HS-27A (cell line): ENCODE results near the gene SEBOX.
A peak's percentile ranks its signal among the peaks of the same experiment; 100 is the strongest.
"Not testable (repeated sequence)": the region's sequence is repeated elsewhere in the genome, so short reads cannot be mapped to it uniquely, and the experiment has no call there.

Experiments used
- DNase-seq: peaks from one replicate; pipeline ENCODE4 v3.0.0-alpha.2; 2012; ENCODE audit warnings: low read depth, missing footprints

The SEBOX gene

DNA sequence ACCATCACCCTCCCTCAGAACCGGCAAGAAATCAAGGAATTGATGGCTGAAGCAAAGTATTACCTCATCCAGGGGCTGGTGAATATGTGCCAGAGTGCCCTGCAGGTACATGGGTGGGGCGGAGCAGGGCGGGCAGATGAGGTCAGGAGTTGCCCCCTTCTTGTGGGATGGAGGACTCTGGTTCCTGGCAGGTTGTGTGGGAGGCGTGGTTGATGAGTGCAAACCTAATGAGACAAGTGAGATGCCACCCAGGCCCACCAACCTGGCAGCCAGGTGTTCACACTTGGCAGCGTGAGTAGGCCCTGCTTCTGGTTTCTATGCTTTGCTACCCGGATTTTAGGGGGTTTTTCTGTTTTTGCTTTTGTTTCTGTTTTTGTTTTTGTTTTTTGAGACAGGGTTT is 24.6 kb downstream of the SEBOX start:
- DNase-seq: no peak

DNA sequence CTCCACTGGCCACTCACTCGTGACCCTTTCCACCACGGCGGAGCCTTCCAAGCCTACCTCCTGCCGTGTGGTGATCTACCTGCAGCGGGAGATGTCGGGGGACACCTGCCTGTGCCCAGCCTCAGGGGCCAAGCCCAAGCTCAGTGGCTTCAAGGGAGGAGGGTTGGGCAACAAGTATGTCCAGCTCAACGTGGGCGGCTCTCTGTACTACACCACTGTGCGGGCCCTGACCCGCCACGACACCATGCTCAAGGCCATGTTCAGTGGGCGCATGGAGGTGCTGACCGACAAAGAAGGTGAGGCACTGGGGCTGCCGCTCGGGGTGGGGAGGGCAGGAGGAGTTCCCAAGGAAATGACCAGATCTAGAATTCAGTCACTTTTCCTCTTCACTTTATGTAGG is 25.6 kb downstream of the SEBOX start:
- no peak for DNase-seq

DNA sequence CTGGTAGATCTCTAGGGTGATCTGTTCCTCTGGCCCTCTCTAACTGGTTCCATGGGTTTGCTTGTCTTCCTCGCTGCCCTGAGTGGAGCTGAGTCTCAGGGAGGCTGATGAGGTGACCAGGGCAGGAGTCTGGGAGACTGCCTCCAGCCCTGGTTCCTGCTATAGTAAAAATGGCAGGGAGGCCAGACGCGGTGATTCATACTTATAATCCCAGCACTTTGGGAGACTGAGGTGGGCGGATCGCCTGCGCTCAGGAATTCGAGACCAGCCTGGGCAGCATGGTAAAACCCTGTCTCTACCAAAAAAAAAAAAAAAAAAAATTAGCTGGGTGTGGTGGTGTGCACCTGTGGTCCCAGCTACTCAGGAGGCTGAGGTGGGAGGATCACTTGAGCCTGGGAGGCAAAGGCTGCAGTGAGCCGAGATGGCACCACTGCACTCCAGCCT is 26.2 kb downstream of the SEBOX start:
- DNase-seq: not testable (repeated sequence)

DNA sequence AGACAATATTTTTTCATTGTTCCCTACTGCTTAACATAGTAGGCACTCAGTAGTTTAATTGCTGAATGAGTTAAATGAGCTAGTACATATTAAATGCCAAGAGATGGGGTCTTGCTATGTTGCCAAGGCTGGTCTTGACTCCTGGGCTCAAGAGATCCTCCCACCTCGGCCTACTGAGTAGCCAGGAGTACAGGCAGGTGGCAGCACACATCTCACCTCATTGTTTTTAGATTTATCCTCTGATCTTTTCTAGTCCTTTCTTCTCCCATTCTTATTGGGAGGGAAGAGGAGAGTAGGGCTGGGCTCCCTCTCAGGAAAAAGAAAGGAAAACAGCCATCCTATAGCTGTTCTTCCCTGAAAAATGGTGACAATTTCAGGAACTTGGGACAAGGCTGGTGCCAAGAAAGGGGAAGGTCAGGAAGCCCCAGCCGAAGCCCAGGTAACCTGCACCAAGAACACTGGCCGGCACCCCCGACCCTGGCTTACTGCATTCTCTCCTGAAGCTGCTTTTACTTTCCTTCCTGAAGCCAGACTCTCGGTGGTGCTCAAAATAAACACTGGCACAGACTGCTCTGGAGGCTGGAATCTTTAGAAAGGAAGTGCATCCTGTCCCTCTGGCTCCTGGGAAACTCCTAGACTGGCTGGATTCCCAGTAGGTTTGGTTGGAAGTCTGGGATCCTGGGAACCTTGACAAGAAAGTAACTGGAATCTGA is 26.8 kb downstream of the SEBOX start:
- no peak for DNase-seq

DNA sequence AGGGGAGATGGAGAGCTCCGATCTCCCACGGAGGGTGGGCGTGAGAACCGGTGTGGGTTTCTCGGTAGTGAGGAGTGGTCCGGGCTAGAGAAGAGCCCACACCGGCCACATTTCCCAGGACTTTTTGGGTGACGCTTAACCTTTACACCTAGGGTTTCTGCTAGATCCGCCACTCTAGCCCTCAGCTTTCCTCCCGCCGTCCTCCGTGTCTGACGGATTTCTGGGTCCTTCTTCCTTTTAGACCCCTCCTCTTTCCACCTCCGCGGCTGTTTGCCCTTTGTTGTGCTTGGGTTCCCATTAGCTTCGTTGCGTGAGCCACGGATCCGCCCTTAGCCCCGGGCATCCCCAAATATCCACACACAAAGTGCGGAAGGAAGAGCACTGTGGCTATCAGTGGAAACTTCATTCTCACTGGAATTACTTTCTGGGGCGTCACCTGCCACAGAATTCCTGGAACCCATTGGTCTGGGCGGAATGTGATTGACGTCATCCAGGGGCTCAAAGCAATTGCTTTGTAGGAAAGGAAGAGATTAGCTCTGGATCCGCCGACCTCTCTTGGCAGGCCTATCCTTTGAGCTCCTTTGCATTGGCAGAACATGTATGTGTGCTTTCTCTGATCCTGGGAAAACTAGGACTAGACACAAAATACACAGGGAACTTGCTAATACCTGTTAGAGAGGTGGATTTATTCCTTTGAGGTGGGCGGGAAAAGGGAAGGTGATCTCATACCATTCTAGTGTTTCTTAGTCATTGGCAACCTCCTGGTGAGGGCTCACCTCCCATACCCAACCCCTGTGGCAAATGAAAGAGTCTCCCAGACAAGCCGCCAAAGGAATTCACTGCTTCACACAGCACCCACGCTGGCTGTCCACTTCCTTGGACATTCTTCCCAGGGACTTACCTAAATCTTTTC is 28.8 kb downstream of the SEBOX start:
- peak; percentile 60 for DNase-seq

DNA sequence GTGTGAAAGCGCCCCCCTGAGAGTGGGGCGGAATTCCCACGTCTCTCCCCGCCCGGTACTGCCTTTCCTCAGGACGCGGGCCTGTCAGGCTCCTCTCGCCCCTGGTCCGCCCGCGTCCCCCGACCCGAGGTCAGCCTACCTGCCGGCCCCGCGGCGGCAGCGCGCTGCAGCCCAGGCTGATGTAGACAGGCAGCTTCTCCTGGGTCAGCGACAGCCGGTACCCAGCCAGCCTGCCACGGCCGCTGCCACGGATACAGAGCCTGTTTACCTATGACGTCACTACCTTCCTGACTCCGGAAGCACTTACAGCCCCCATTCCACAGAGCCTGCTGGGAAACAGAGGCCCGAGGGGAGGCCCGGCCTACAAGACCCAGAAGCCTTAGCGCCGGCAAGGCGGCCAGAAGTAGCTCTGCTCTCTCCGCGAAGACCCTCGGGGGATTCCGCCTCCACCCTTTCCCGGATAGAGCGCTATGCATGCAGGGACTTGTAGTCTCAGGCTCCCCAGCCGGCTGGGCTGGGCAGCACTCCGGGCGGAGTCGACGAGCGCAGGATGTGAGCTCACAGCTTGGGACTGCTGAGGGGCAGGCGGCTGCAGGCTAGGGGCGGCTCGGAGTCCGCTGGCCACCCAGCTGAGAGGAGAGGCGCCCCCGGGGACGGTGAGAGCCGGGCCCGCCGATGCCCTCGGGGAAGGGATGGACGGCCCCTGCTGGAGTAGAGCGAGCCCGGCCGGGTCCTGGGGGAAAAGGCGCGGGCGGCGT is 29.6 kb downstream of the SEBOX start, which contains the start of the genes IFT20 and TNFAIP1:
Gene IFT20 (minus strand): TSS at position 272 of the 758 bp plus-strand sequence. CDS start 3,487 bp downstream, outside the sequence.
Gene TNFAIP1 (plus strand): TSS at position 561 of the 758 bp plus-strand sequence. CDS start 3,761 bp downstream, outside the sequence.
- DNase-seq: peak; percentile 90

DNA sequence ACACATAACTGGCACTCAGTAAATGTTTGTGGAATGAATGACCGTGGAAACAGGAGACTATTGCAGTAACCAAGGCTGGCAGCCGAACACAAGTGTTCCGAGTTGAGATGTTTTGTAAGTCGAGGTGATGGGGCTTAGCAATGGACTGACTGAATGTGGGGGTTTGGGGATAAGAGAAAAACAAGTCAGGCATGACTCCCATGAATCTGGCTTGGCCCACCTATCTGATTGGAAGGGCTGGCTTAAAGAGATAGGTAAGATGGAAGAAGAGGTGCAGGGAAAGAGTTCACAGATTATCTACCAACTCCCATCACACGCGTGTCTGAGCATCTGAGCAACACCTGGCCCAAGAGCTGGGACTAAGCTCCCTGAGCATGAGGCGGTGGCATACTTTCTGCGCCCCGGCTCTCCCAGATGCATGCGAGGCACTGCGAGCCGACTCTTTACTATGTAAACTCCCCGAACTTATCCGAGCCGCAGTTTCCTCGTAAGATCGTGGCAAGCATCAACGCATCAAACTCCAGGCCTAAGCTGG is 30.3 kb downstream of the SEBOX start:
- DNase-seq: no peak

DNA sequence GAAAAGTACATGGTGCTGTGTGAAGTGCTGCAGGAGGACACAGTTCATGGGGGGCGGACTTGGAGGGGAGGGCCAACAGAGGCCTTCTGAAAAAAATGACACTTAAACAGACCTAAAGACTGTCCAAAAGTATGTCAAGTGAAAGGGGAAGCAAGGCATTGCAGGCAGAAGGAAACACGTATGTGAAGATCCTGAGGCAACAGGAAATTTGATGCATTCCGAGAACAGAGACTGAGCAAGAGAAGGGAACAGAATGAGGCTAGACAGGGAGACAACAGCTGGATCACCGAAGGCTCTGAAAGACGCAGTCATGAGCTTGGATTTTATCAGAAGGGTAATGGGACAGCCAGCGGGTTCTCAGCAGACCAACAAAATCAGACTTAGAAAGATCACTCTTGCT is 30.8 kb downstream of the SEBOX start:
- DNase-seq: no peak

DNA sequence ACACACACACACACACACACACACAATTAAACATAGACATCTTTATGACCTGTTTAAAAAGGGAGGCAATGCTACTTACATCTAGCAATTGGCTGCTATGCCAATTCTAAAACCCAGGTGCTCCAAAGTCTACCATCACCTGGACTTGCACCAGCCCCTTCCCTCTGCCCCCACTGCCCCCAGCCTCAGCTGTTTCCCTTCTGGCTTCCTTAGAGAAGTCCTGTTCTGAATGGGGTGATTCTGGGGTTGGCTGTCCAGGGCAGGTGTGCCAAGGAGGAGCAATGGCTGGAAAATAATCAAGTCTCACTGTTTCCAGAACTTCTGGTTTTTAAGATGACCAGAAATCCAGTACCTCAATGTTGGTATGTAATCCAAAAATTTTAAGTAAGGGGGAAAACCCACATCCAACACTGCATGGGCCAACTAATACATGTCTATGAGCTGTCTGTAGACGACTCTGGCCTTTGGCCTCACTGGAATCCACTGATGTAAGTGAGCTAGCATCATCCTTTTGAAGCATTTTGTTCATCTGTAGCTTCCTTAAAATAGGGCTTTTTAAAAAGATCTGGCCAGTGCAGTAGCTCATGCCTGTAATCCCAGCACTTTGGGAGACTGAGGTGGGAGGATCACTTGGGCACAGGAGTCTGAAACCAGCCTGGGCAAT is 31.8 kb downstream of the SEBOX start:
- no peak for DNase-seq

DNA sequence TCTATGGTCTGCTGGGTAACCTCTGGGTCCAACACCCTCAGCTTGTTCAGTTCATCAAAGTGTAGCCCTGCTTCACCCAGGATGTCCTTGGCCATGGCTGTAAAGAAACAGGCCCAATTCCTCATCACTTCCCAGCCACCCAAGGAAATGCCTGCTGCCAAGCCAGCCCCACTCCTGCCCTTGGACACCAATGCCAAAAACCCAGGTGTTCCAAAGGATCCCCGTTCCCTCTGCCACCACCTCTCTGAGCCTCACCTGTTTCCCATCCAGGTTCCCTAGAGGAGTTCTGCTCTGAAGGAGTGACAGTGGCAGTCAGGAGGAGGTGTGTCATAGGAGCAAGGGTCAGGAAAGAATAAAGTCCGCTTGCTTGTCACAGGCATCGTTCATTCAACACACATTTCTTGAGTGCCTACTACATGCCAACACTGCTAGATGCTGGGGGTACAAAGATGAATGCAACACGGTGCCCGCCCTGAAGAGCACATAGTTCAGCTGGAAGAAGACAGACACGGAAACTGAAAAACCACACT is 33.0 kb downstream of the SEBOX start:
- DNase-seq: no peak

DNA sequence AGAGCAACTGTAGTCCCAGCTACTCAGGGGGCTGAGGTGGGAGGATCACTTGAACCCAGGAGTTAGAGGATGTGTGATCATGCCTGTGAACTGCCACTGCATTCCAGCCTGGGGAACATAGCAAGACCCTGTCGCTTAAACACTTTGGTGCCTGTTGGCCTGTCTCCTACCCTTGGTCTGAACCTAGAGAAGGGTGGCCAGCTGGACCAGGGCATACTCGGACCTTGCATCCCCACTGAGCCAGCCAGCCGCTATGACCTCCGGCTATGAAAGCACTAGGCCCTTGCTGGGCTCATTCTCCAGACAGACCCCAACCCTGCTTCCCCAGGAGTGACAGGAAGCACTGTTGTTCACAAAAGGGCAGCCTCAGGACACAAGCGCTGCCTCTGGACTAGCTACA is 34.3 kb downstream of the SEBOX start:
- no peak for DNase-seq

DNA sequence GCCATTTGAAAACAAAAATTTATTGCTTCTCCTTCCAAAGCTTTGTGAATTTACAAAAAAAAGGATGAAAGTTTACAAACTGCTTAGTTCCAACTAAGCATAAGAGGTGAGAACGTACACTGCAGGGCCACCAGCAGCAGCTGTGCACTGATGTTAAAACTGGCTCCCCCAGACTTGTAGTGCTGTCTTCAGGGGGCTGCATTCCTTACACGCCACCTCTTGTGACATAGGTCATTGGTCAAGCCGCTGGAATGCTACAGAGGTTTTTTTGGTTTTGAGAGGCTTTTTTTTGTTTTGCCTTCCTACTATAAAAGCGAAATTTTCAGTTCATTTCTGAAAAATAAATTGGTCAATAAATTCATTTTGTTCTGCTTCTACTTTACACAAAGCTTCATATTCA is 36.7 kb downstream of the SEBOX start:
- no peak for DNase-seq

DNA sequence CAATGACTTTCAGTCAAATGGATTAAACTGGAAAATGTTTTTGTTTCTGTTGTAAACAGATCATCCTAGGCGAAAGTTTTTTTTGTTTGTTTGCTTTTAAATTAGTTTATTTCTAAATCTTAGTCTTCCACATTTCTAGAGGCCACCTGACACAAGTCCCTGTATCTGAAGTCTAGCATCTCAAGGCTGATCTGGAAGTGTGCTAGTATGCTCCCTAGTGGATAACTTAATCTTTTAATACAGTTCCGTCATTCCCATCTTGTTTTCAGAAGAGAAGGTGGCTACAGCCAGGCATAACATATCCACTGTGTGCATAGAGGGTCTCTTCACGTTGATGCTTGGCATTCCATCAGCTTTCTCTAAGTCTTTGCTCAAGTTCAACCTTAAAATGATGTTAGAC is 37.3 kb downstream of the SEBOX start:
- no peak for DNase-seq

DNA sequence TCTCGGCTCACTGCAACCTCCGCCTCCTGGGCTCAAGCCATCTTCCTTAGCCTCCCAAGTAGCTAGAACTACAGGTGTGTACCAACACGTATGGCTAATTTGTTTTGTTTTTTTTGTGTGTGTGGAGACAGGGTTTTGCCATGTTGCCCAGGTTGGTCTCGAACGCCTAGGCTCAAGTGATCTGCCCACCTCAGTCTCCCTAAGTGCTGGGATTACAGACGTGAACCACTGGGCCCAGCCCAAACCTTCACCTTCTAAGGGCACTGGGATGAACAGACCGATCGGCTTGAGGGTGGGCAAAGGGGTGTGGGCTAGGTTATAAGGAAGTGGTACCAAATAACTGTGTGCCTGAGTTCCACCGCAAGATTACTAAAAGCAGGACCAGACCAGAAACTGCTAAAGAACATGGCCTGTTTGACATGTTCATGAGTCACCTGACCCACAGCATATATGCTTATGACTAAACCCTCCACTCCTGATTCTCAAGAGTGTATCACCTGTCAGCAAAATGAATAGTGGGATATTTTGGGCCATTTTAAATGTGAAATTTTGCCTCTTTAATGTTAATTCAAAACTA is 37.9 kb downstream of the SEBOX start:
- DNase-seq: no peak

DNA sequence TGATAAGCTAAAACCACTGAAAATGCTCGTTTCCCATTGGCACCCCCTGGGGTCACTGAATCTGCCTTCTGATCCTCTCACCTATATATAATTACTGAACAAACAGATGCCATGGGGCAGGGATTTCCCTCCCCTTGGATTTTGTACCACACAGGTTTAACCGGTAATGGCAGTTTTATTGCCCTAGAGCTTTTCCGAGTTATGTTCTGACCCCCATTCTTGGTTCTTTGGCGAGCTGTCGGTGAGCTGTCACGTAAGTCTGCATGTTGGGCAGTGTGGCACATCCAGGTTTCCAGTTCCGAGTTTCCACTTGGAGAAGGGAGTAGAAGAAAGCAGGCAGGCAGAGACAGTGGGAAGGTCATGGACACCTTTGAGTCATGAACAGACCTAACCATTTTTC is 38.9 kb downstream of the SEBOX start:
- no peak for DNase-seq

DNA sequence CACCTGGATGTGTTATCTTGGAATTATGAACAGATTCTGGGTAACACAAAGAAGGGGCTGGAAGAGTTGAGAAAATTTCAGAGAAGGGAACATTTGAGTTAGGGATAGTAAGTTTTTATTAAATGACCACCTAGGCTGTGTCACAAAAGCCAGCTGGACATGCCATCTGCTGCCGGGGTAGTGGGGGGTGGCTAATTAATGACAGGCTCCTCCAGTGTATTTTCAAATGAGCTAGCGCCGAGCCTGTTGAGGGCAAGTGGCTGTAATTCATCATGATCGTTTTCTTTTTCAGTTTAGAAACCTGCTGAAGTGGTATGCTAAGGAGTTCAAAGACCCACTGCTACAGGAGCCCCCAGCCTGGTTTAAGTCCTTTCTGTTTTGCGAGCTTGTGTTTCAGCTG is 39.8 kb downstream of the SEBOX start:
- DNase-seq: no peak

DNA sequence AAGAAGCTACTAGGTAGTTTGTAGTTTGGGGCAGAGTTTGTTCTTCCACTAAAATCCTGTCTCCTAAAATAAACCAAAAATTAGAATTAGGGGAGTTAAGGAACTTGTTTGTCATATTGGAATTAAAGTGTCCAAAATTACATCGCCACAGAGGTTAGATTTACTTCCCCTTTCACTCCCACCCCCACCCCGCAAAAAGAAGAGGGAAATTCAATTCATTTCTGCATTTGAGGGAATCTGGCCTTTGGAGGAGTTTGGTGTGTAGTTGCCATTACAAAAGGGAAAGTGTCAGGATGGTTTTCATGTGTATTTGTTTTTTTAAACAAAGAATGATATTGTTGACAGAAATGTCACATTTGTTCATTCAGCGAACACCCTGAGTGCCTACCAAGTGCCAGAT is 40.2 kb downstream of the SEBOX start:
- no peak for DNase-seq

DNA sequence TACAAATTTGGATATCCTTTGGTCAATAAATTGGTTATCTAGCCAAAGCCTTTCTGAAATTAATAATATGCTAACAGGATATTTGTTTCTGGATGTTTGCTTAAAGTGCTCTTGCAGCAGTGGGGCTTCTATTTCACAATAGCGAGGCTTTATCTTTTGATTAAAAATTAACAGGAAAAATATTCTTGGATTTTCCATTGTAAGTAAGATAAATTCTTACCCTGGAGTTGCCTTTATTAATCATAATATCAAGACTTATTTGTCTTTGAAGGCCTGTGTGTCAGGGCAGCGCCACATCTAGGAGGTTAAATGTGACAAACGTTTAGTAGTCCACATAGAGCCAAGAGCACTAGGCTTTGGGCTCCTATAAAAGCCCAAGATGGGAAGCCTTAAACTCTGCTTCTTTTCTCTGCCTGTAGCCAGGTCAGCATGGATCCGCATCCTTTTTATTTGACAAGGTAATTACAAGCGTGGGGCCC is 40.7 kb downstream of the SEBOX start:
- DNase-seq: no peak

DNA sequence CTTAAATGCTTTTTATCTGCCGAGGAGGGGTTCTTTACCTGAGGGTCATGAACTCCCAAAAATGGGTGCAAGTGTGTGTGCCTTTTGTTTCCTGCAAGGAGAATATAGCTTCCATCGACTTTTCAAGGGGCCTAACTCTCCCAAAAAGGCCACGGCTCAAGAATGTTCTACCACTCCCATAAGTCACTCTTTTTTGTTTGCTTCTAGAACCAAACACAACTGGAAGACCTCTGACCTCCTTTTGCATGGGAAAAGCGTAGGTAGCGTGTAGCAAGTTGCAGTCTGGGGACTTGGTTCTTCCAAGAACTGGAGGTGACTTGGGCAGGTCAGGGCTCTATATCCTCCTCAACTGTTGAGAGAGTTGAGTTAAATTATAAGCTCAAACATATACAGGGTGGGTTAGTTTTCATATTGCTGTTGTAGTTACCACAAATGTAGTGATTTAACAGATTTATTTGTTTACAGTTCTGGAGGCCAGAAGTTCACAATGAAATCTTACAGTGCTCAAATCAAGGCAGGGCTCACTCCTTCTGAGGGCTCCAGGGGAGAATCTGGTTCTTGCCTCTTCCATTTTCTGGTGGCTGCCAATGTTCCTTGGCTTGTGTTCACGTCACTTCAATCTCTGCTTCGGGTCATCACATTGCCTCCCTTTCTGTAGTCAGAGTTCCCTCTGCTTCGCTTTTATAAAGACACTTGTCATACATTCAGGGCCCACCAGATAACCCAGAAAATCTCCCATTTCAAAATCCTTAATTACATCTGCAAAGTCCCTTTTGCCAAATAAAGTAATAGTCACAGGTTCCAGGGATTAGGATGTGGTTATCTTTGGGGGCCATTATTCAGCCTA is 44.6 kb downstream of the SEBOX start:
- no peak for DNase-seq

DNA sequence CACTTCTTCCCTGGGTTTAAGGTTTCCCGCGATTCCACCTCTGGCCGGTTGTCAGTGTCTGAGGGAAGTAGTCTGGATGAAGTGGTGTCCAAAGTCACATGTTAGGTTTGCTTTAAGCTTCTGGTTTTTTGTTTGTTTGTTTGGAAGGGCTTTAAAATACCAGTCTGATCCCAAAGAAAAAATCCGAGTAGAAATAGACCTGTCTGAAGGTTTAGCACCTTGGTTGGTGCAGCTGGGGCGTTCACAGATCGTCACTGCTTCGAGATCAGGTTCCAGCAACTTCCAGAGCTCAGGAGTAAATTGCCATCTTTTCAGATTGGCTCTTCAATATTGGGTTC is 45.4 kb downstream of the SEBOX start:
- no peak for DNase-seq
